ENCODE measurements around the gene VIPR2.

Gene VIPR2

DNA sequence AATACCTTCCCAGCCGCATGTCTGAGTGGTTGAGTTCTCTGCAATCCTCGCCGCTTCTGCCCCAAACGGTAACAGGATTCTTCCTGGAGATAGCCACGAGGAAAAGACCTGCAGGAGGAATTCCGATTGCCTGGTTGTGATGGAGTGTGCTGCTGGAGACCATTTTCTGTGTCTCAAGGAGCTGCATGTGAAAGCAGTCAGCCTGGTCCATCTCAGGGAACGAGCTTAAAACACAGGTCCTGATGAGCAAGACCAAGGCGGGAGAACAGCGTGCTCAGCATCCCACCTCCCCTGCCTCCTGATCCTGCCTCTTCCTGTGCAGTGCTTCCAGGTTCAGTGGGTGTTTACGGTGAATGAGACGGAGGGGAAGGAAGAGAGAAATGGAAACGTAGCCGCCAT, 26.5 kb downstream of the VIPR2 start:
- DNase-seq = no peak

DNA sequence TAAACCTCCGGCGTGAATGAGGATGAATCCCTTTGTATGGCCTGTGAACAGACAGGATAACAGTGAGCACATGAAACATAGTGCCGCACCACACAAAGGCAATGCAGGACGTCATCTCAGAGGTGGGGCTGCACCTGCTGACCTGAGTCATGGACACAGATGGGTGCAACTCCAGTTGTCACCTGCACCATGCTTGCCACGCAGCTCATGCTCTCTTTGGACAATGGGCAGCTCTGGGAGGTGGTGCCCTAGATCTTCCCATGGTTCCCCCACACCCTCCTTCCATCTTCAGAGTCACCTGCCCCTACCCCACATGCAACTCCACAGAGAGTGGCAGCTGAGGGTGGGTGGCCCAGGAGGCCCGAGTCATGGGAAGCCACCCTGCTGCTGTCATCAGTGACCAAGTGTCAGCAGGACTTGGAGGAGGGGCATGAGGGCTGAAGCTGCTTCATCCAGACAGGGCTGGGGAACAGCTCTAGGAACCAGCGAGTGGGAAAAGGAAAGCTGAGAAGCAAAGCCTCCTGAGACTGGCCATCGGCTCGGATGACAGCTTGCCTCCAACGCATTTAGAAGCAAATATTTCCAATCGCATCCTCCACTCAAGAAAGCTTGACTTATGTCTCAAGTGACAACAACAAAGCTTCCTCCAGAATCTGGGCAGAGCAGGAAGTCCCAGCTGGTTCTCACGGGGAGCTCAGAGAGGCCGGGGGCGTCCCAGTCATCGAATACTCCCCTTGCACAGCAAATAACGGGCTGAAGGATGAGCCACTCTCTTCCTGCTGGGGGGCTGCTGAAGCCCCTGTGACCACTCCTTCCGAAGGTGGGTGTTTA, 27.1 kb downstream of the VIPR2 start:
- no peak for DNase-seq

DNA sequence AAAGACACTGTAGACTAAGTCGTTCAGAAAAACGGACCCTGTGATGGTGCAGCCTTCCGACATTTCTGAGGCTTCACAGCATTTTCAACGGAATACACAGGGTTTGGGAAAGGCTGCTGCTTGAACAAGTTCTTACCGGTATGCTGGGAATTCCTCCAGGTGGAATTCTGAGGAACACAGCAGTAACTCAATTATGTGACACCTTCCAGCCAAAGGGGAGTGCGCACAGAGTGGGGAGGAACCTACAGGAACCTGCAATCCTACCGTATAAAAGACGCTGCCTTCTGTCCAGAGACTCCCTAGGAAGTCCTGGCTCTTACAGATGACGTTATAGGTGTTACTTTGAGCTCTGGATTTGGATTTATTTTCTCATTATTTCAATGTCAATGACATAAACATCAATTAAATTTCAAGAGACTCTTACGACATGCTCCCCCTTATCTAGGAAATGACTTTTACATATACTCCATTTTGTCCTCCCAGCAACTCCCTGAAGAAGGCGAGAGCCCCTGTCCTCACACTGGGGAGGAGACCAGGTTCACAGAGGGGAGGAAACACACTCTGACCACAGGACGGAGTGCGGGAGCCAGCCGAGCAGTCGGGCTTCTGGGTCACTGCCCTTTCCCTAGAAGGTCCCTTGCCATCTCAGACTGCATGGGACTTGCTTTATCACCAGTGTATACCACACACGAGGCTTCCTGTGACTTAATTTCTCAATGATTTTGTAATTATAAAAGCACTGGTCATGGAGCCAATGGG, 27.9 kb downstream of the VIPR2 start:
- no peak for DNase-seq

DNA sequence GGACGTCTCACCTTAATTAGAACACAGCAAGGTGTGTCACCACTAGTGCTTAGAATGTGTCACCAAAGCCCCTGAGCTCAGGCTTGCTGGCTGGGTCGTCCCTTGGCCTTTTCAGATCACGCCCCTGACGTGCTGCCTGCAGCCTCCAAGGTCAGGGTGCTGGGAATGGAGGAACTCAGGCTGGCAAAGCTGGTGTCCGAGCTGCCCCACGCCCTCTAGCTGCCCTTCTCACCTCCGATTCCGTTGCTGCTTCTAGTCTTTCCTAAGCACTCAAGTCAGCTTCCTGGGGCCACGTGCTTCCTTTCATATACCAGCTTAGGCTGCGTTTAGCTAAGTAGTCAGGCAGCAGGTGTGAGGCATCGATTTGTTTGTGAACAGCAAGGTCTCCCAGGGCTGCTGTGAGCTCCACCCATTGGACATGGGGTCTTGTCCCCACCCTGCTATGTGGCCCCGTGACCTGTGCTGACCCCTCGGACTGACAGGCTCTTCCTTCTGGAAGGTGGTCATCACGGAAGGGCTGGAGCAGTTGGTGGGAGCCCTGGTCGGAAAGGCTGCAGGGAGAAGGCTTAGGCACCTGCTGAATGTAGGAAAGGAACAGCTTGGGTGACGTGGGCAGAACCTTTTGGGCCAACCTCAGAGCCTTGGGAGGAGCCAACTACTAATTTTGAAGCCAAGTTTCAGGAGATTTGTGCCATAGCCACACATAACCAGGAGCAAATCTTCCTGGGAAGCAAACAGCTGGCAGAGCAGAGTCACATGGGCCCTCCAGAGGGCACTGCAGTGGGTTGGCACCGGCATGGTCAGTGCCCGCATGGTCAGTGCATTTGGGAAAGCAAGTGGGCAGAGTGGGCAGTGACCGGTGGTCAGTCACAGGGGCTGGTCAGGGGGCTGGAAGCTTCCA, 28.8 kb downstream of the VIPR2 start:
- no peak for DNase-seq

DNA sequence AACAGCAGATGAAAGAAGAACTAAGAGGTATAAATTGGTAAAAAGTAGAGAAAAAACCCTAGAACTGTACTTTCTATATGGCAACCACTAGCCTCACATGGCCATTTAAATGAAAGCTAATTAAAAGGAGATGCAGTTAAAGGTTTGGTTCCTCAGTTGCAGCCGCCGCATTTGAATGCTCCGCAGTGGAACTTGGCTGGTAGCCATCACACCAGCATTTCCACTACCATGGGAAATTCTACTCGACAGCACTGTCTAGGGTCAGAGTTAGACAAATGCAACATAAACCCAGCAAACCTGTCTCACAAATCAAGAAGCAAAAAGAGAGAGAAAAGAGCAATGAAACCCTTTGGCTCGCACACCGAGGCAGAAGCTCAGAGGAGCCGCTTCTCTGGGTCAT, 29.7 kb downstream of the VIPR2 start:
- DNase-seq = no peak

DNA sequence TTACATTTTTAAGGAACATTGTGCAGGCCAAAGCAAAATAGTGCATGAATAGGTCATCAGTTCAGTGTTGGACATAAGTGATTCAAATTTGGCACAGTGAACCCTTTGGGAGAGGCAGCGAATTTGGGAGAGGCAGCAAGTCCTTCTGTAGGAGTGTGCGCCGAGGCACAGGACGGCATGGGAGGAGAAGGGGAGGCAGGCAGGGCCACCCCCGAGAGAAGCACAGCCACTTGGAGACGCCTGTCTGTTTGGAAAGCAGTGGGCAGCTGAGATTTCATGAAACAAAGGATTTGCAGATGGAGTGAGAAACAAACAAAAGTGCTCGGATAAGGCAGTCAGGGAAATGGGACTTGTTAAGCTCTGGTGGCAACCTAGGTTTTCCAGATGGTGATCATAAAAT, 30.6 kb downstream of the VIPR2 start:
- no peak for DNase-seq

DNA sequence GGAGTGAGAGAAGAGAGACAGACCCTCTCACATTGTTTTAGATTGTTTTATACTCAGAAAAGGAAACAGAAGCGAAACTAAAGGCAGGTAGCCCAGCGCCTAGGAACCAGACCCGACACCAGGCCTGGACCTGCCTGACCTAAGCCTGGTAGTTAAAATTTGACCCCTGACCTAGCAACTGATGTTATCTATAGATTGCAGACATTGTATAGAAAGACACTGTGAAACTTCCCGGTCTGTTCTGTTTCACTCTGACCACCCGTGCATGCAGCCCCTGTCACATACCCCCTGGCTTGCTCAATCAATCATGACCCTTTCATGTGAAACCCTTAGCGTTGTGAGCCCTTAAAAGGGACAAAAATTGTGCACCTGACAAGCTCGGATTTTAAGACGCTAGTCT, 31.6 kb downstream of the VIPR2 start:
- no peak for DNase-seq

DNA sequence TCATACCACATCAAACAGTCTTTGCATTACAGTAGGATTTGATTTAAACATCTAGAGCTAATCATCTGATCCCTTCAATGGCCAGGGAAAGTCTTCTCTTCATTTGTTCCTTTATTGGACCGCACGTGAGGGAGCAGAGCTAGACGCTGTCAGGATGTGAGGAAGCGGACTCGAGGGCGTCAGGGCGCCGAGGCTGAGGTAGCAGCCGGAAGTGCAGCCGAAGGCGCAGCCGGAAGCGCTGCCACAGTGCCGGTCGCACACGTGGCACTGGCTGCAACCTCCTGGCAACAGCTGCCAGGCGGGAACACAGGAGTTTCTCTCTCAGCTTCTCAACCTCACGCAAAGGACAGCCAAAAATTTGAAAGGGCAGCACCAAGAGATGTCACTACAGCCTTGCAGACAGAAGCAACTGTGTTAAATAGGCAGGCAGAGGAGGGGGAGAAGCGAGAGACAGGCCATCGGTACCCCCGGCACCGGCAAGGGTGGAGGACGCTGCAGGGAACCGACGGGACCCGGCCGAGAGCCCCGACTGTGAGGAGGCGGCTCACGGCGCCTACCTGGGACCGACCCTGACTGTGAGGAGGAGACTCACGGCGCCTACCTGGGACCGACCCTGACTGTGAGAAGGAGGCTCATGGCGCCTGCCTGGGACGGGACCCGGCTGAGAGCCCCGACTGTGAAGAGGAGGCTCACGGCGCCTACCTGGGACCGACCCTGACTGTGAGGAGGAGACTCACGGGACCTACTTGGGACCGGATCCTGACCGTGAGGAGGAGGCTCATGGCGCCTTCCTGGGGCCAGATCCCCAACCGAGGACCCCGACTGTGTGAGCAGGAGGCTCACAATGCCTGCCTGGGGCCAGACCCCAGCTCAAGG, 32.3 kb downstream of the VIPR2 start:
- DNase-seq = no peak

DNA sequence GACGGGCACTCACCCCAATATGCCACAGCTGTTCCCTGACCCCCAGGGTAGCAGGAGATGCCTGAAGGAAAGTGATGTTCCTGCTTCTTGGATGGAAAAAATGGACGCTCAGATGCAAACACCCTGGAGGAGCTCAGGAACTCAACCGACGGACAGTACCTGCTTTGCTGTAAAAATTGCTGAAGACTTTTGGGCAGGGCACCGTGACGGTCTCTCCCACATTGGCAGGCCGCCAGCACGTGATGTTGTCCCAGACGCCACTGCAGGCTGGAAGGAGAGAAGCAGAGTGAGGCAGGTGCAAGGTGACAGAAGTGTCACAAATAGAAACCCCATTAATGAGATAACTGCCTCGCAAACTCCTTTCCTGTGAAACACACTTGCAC, 35.0 kb downstream of the VIPR2 start:
- no peak for DNase-seq

DNA sequence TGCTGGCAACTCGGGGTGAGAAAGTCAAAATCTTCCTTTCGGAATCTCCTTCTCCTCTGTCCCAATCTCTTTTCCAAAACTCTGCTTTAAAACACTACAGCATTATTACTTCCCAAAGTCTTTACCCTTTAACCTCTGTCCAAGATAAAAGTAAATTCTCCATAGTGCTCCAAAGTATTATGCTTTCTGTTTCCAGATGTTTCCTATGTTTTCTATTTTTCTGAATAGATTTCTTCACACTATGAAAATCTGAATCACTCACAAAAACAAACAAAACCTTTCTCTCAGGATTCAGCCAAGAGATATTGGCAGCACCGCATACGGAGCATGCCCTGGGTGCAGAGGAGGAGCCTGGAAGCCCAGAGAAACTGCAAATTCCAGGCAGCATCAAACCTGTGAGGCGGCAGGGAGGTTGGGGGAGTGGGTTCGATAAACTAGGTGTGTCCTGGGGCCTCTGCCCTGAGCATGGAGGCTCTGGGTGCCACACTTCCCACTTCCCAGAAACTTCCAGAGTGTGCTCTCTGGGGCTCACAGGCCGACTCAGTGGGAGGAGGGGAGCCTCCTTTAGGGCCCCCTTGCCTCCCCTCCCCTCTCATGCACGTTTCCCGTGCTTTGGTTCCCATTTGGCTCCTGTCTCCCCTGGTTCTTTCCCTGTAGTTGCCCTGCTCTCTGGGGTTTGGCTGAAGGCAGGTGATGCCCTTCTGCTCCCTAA, 35.6 kb downstream of the VIPR2 start:
- DNase-seq = no peak

DNA sequence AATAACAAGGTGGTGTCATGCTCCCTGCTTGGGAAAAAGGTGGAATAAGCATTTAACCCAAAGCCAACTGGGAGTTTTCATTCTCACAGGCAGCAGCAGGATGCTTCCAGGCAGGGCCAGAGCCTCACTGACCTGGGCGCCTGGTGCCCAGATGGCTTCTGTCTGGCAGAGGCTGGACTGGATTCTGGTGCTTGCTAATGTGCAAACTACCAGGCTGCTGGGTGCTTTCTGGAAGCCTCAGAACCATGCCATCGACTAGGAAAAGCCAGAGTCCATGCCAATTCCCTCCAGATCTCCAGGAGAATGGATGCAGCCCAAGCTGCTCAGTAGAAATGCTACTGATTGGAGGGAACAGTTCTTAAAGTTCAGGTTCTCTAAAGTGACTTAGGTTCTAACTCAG, 36.2 kb downstream of the VIPR2 start:
- DNase-seq = no peak

DNA sequence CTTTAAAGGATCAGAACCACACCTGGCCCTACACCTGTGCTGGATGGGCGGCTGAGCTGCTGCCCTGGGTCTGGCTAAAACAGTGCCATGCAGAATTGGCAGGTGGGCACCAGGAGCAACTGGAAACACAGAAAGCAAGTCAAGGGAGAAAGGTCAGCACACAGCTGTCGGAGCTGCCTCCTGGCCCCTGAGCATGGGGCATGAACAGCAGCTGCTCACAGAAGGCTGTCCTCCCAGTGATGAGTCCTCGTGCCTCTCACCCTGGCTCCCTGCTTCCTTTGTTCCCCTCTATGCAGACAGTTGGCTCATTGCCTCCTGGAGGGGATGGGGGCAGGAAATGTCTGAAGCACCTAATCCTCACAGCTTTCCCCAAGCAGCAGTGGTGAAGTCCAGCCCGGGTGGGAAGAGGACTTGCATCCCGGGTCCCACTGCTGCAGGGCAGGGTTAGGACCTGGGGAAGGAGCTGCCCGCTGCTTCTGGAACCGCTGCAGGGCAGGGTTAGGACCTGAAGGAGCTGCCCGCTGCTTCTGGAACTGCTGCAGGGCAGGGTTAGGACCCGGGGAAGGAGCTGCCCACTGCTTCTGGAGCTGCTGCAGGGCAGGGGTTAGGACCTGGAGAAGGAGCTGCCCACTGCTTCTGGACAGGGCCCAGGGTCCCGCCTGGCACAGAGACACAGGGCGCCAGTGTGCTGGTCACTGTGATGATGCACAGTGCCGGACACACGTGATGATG, 37.3 kb downstream of the VIPR2 start:
- DNase-seq = no peak

DNA sequence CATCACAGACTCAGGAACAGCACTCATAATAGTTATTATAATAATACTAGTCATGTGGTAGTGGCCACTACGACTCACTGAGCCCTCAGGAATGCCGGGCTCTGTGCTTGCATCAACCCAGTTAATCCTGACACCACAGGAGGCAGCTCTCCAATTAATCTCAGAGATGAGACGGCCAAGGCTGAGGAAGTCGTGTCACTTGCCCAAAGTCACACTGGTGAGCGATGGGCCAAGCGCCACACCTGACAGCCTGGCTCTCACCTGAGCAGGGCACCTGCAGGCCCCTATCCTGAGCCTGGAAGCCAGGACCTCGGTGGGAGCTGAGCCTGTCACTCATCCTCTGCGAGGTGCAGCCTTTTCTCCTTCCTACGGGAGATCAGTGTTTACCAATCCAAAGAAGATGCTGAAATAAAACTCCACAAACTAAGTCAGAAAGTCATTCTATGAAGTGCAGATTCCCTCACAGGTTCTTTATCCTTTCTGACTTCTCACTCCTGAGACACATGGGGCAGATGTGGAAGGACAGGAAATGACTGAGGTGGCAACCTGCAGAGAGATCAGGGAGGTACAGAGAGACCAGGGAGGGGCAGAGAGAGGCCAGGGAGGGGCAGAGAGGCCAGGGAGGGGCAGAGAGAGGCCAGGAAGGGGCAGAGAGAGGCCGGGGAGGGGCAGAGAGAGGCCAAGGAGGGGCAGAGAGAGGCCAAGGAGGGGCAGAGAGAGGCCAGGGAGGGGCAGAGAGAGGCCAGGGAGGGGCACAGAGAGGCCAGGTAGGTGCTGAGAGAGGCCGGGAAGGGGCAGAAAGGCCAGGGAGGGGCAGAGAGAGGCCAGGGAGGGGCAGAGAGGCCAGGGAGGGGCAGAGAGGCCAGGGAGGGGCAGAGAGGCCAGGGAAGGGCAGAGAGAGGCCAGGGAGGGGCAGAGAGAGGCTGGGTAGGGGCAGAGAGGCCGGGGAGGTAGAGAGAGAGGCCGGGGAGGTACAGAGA, 38.5 kb downstream of the VIPR2 start:
- DNase-seq = no peak

DNA sequence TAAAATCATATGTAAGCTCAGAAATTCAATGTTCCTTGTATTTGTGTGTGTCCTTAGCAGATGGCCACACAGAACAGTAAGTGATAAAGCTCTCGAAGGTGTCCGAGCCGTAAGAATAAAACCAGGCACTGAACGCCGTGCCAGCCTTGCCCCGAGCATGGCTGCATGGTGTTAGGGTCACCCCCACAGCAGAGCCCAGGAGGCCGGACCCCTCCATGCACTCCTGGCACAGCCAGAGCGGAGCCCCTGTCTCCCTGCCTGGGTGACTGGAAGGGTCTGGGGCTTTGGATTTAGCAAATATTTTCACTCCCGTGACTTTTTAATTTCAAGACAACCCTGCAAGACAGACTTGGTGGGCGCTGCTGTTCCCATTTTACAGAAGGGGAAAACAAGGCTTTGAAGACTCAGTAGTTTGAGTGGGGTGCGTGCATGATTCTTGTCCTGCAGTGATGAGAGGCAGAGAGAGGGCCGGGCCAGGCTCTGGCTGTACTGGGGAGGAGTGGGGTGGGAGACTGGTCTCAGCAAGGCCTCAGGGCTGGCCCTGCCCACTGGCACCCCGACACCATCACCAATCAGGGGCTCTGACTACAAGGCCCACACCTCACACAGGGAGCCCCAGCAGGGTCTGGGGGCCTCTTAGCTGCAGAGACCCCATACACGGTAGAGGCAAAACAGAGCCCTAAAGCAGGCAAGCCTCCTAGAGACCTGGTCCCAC, 39.4 kb downstream of the VIPR2 start:
- DNase-seq = no peak

DNA sequence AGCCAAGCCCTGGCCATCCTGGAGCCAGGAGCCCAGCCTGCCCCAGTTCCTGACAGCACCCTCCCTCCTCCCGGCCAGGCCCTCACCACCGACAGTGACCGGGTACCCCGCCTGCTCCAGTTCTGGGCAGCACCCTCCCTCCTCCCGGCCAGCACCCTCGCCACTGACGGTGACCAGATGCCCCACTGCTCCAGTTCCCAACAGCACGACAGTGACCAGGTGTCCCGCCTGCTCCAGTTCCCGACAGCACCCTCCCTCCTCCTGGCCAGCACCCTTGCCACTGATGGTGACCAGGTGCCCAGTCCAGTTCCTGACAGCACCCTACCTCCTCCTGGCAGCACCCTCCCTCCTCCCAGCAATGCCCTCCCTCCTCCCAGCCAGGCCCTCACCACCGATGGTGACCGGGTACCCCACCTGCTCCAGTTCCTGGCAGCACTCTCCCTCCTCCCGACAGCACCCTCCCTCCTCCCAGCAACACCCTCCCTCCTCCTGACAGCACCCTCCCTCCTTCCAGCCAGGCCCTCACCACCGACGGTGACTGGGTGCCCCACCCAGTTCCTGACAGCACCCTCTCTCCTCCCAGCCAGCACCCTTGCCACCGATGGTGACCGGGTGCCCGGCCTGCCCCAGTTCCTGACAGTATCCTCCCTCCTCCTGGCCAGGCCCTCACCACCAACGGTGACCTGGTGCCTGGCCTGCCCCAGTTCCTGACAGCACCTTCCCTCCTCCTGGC, 40.3 kb downstream of the VIPR2 start:
- DNase-seq = no peak

DNA sequence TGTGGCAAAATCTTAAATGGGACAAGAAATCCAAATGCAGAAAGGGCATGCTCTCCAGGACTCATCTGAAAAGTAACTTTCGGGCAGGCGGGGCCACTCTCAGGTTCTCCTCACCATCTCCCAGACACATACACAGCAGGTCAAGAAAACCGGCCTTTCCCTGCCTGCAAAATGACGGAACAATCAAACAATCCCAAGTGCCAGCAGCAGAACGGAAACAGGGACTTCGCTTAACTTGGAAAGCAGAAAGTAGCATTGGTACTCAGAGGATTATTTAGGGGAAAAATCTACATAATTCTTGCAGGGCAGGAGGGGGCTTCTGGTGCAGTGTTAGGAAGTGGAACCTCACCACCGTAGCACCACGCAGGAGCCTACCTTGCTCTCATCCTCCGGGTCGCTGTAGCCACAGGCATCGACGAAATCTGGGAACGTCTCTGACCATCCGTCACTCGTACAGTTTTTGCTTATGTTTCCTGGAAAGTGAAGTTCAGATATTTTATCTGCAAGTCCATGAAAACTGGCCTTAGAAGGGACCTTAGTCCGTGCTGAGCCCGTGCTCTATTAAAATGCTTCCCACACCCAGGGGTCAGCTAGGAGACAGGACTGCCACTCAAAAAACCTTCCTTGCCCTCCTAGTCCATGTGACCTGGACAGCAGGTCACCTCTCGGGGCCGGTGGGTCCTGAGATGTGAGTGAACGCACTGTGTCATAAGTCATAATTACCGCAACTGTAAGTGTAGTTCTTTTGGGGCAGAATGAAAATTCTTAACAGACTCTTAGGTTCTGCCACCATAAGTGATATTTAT, 41.1 kb downstream of the VIPR2 start:
- DNase-seq = no peak

DNA sequence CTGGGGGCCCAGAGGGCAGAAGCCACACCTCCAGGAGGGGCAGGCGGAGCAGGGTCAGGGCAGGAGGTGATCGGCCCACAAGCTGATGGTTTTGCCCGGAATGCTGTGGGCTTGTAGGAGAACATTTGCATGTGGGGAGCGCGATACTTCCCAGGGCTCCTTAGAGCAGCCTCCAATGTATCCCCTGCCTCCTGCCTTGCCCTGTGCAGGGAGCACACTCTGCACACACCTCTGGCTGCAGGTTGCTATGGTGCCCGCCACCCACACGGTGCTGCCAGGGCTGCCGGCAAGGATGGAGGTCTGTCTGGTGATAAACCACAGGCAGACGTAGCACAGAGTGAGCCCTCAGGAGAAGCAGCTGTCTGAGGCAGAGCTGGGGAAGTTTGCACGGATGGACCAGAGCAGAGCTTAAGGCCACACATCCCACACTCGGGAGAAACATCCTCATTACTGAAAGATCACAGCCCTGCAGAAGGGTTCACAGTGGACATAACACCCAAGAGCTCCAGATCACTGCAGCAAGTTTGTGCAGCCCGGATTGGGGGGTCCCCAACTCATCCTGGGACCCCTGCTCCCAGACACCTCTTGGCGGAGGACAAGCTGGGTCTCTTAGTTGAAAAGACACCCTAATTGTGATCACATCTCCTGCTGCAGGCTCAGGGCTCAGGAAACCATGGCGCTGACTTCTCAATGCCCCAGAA, 41.8 kb downstream of the VIPR2 start:
- DNase-seq = no peak

Data from NCI-H748 treated with DMSO at 0.1 percent for 48 hours (cell line).